Esophagus muscularis mucosa (tissue), 4 donors: ENCODE results near the gene OSBP2. TPM values are rescaled to one million over a fixed set of nuclear protein-coding genes. Genes with fewer than 3 reads are reported as not detected.

Source experiments
- DNase-seq: peaks from one replicate; pipeline ENCODE4 v3.0.0-alpha.2; 2017; ENCODE audit errors: extremely low spot score
- H3K27ac ChIP-seq, 4 donors: fragments of 200-600 bp; sonication (generic); replicated peaks in 1 of 4; 1 replicate in 3 of 4; 2 replicates in 1 of 4; pipeline ENCODE4 v1.5.1; 2016 to 2019; ENCODE audit warnings: mild to moderate bottlenecking in 1 of 4
- H3K27me3 ChIP-seq, 4 donors: fragments of 200-600 bp; sonication (generic); one replicate each; pipeline versions ENCODE4 v1.5.1 to v1.6.0; 2016 to 2019
- H3K36me3 ChIP-seq, 4 donors: fragments of 200-600 bp; sonication (generic); one replicate each; pipeline ENCODE4 v1.5.1; 2016 to 2019
- H3K4me1 ChIP-seq, 4 donors: fragments of 200-600 bp; sonication (generic); one replicate each; pipeline ENCODE4 v1.5.1; 2016 to 2019
- H3K4me3 ChIP-seq, 4 donors: fragments of 200-600 bp; sonication (generic); 1 replicate in 2 of 4; 2 replicates in 2 of 4; pipeline ENCODE4 v1.5.1; 2016 to 2019; ENCODE audit warnings: mild to moderate bottlenecking in 4 of 4, moderate library complexity in 1 of 4
- H3K9me3 ChIP-seq, 4 donors: fragments of 200-600 bp; sonication (generic); 1 replicate in 3 of 4; 2 replicates in 1 of 4; pipeline ENCODE4 v1.5.1; 2016 to 2019
- EP300 ChIP-seq: sonication (generic); formaldehyde crosslinking; IDR thresholded peaks from one replicate; pipeline ENCODE4 v1.6.1; 2017; ENCODE audit warnings: antibody characterized with exemption
- POLR2A ChIP-seq: fragments of 450-650 bp; IDR thresholded peaks from one replicate; pipeline ENCODE4 v1.6.1; 2017; ENCODE audit warnings: antibody characterized with exemption, moderate library complexity, mild to moderate bottlenecking, low read depth
- POLR2AphosphoS5 ChIP-seq, 2 donors: sonication (generic); formaldehyde crosslinking; IDR thresholded peaks; one replicate each; pipeline ENCODE4 v1.6.1; 2017; ENCODE audit warnings: antibody characterized with exemption in 2 of 2
- WGBS: methylation state at CpG from one replicate; pipeline ENCODE4 v1.1.5; 2018; 5-methylcytosine and 5-hydroxymethylcytosine counted together
- intact Hi-C: fragments of 100-400 bp; cut with DNase I; formaldehyde crosslinking; loops from one replicate; pipeline ENCODE4 v1.15.1; 2023
- total RNA-seq, 4 donors: library from RNA; depleted of rRNA; stranded (reverse); fragments of >200 nt; gene quantifications; one replicate each; pipeline versions ENCODE4 v1.1.0 to v1.2.1, GENCODE V29; 2016
- TF ChIP-seq, protein P1 (sequence below), 3 experiments: fragments of 200-600 bp in 2 of 3; fragments of 450-650 bp in 1 of 3; sonication (generic) in 2 of 3; IDR thresholded peaks; one replicate each; pipeline ENCODE4 v1.5.1; 2017 to 2019; ENCODE audit warnings: antibody characterized with exemption in 3 of 3, mild to moderate bottlenecking in 2 of 3, moderate library complexity in 1 of 3

OSBP2 gene
- total RNA-seq, 4 donors from 2014 or later, result 0.42 to 4.6 (median 2.9) TPM

- Histone ChIP-seq H3K27me3 (peaks cover 0 to 69% (median 17%) of the 10 kb centered on the region in 4 donors), H3K4me1 (peaks cover 10 to 14% (median 12%) of the 10 kb centered on the region in 4 donors), H3K4me3 (peak overlapping the region; percentile 38 to 54 (median 46)), H3K36me3 (no peaks in the 10 kb centered on the region), H3K9me3 (no peaks in the 10 kb centered on the region), H3K27ac (no peak overlapping the region)
- 31% methylated on average over 8 of the region's 8 CpGs for WGBS
- intact Hi-C loops, result no loop called here
- TF ChIP-seq POLR2A, result no peak
- DNase-seq, result no peak
Observed at GRCh38 chr22:30821863-30822215, 127.2 kb downstream of the OSBP2 start.

GRCh38 chr22:30822216-30823014 is 127.7 kb downstream of the OSBP2 start:
- Histone ChIP-seq H3K36me3 (no peaks in the 10 kb centered on the region), H3K27ac (no peak overlapping the region), H3K27me3 (peaks cover 0 to 71% (median 17%) of the 10 kb centered on the region in 4 donors), H3K9me3 (no peaks in the 10 kb centered on the region), H3K4me3 (peak overlapping the region; percentile 38 to 54 (median 46)), H3K4me1 (peaks cover 10 to 14% (median 12%) of the 10 kb centered on the region in 4 donors)
- 5% methylated on average over 21 of the region's 87 CpGs for WGBS
- intact Hi-C loops, result no loop called here
- no peak for DNase-seq
- TF ChIP-seq, protein P1, sequence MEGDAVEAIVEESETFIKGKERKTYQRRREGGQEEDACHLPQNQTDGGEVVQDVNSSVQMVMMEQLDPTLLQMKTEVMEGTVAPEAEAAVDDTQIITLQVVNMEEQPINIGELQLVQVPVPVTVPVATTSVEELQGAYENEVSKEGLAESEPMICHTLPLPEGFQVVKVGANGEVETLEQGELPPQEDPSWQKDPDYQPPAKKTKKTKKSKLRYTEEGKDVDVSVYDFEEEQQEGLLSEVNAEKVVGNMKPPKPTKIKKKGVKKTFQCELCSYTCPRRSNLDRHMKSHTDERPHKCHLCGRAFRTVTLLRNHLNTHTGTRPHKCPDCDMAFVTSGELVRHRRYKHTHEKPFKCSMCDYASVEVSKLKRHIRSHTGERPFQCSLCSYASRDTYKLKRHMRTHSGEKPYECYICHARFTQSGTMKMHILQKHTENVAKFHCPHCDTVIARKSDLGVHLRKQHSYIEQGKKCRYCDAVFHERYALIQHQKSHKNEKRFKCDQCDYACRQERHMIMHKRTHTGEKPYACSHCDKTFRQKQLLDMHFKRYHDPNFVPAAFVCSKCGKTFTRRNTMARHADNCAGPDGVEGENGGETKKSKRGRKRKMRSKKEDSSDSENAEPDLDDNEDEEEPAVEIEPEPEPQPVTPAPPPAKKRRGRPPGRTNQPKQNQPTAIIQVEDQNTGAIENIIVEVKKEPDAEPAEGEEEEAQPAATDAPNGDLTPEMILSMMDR (IDR thresholded peaks at IDR 0.05), result peak in 1 of 3 experiments; percentile 10
- no peak for TF ChIP-seq EP300

- H3K9me3 ChIP-seq, result no peaks in the 10 kb centered on the region
- intact Hi-C loops, result no loop called here
- peak overlapping the region in 2 of 4 donors; percentile 48 to 54 for H3K4me3 ChIP-seq
- no peaks in the 10 kb centered on the region for H3K36me3 ChIP-seq
- 39% methylated on average over 7 of the region's 11 CpGs for WGBS
- DNase-seq, result no peak
- H3K27me3 ChIP-seq, result peaks cover 0 to 77% (median 17%) of the 10 kb centered on the region in 4 donors
- no peak overlapping the region for H3K27ac ChIP-seq
- TF ChIP-seq POLR2A, result no peak
- no peak for TF ChIP-seq POLR2AphosphoS5 (IDR thresholded peaks at IDR 0.05)
- TF ChIP-seq EP300, result no peak
- TF ChIP-seq, protein P1 (IDR thresholded peaks at IDR 0.05), result no peak
- peaks cover 10 to 14% (median 12%) of the 10 kb centered on the region in 4 donors for H3K4me1 ChIP-seq
Observed at GRCh38 chr22:30823015-30823370, 128.3 kb downstream of the OSBP2 start.

- H3K4me1 ChIP-seq, result peaks cover 10 to 14% (median 12%) of the 10 kb centered on the region in 4 donors
- no peaks in the 10 kb centered on the region for H3K36me3 ChIP-seq
- intact Hi-C loops, result no loop called here
- TF ChIP-seq EP300, result no peak
- no peak for TF ChIP-seq POLR2A
- TF ChIP-seq POLR2AphosphoS5 (IDR thresholded peaks at IDR 0.05), result no peak
- H3K27ac ChIP-seq, result no peak overlapping the region
- no peak overlapping the region for H3K4me3 ChIP-seq
- WGBS, result 95% methylated on average over 8 of the region's 8 CpGs
- DNase-seq, result no peak
- no peaks in the 10 kb centered on the region for H3K9me3 ChIP-seq
- peaks cover 0 to 68% (median 17%) of the 10 kb centered on the region in 4 donors for H3K27me3 ChIP-seq
Observed at GRCh38 chr22:30824096-30824495, 129.4 kb downstream of the OSBP2 start.

DNA sequence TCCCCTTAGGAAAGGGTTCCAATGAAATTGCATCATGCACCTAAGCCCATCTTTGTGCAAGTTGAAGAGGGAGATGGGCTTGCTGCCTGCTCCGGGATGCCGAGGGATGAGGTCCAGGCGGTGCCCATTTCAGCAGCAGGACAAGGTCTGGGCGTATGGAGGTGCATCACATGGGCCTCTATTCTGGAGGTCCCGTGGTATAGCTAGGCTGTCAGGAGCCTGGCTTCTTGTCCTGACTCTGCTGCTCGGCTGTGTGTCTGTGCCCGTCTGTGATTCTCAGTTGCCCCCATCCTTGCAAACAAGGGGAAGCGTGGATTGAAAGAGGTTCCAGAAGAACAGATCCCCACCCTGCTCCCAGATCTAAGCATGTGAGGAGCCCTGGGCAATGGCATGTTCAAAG is 130.0 kb downstream of the OSBP2 start:
- H3K4me1 ChIP-seq, result peaks cover 10 to 14% (median 12%) of the 10 kb centered on the region in 4 donors
- peaks cover 0 to 65% (median 17%) of the 10 kb centered on the region in 4 donors for H3K27me3 ChIP-seq
- no peak for DNase-seq
- no peak overlapping the region for H3K27ac ChIP-seq
- no peaks in the 10 kb centered on the region for H3K9me3 ChIP-seq
- no peaks in the 10 kb centered on the region for H3K36me3 ChIP-seq
- WGBS, result 84% methylated on average over 5 of the region's 8 CpGs
- intact Hi-C loops, result no loop called here
- no peak overlapping the region for H3K4me3 ChIP-seq
- TF ChIP-seq POLR2AphosphoS5 (IDR thresholded peaks at IDR 0.05), result no peak
- TF ChIP-seq EP300, result no peak
- no peak for TF ChIP-seq POLR2A
- TF ChIP-seq, protein P1 (IDR thresholded peaks at IDR 0.05), result no peak
